Activated CD4-positive, alpha-beta memory T cell treated with anti-CD3 and anti-CD28 coated beads, Interleukin-2, amount 10 ng/mL, durations not matched to agents 7 days and 5 days (primary cell): ENCODE measurements around the gene SYTL3. TPM values are rescaled to one million over a fixed set of nuclear protein-coding genes. Genes with fewer than 3 reads are reported as not detected.
"Not testable (repeated sequence)": the region's sequence is repeated elsewhere in the genome, so short reads cannot be mapped to it uniquely, and the experiment has no call there.

Experiments used
- CTCF ChIA-PET: fragments of 350-600 bp; sonication (Branson Sonifier 250); formaldehyde crosslinking; loops from one replicate; lab custom pipeline; 2021; ENCODE audit warnings: antibody characterized with exemption, inconsistent platforms; lab: Charles Lee
- POLR2A ChIA-PET: fragments of 350-600 bp; sonication (Branson Sonifier 250); formaldehyde crosslinking; loops from one replicate; lab custom pipeline; 2021; ENCODE audit warnings: antibody characterized with exemption; lab: Charles Lee
- DNase-seq: peaks from one replicate; pipeline ENCODE4 v3.0.0-alpha.2; 2020
- H3K27ac Mint-ChIP-seq: one replicate; pipeline ENCODE4 v1.8.0; 2021; ENCODE audit warnings: mild to moderate bottlenecking, mixed read lengths
- H3K27me3 Mint-ChIP-seq: one replicate; pipeline ENCODE4 v1.8.0; 2021; ENCODE audit warnings: mixed read lengths
- H3K36me3 Mint-ChIP-seq: one replicate; pipeline ENCODE4 v1.8.0; 2021; ENCODE audit warnings: low read depth, mixed read lengths
- H3K4me1 Mint-ChIP-seq: one replicate; pipeline ENCODE4 v1.8.0; 2021; ENCODE audit warnings: mixed read lengths
- H3K4me3 Mint-ChIP-seq: one replicate; pipeline ENCODE4 v1.8.0; 2021; ENCODE audit warnings: mild to moderate bottlenecking, mixed read lengths
- H3K9me3 Mint-ChIP-seq: one replicate; pipeline ENCODE4 v1.8.0; 2021; ENCODE audit warnings: mixed read lengths
- total RNA-seq, 2 experiments: library from RNA; stranded (reverse); gene quantifications; one replicate each; pipeline ENCODE4 v1.2.3, GENCODE V29; 2021

The SYTL3 gene
- total RNA-seq, 2 experiments from 2014 or later: 133 to 135 TPM

DNA sequence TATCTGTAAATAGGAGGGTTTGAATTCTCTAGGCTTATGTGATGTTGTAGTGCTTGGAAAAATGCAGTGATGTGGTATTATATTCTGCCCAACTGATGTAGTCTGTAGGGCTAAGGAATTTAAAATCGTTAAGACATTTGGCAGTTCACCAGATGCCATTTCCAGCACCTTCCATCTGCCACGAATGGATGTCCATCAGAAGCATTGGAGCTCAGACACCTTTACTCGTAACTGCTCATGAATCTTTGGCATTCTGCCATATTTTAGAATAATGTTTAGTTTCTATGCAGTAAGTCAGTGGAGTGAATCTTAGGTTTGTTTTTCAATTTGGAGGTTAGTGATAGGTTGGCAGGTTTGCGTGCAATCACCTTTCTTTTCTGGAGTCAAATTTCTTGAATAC, 2.4 kb upstream of the SYTL3 start:
- Mint-ChIP-seq H3K36me3 (peaks cover 21% of the 10 kb centered on the region), H3K9me3 (no peaks in the 10 kb centered on the region), H3K4me3 (no peak overlapping the region), H3K27me3 (no peaks in the 10 kb centered on the region), H3K4me1 (peaks cover 61% of the 10 kb centered on the region), H3K27ac (no peak overlapping the region)
- ChIA-PET POLR2A (interaction anchor here (1.3 to 9.9 kb wide), 4 partner anchors 13 to 397 kb away, joined by 3 to 105 read pairs (median 5); partner anchors contain the start of gene TAGAP), CTCF (interaction anchor here (3.6 kb wide), 1 partner anchor 12 kb away, joined by 21 read pairs; no protein-coding TSS in a partner anchor)
- DNase-seq: no peak

GRCh38 chr6:158648682-158649131, 1.1 kb upstream of the SYTL3 start:
- H3K9me3 Mint-ChIP-seq: no peaks in the 10 kb centered on the region
- peaks cover 26% of the 10 kb centered on the region for H3K36me3 Mint-ChIP-seq
- ChIA-PET POLR2A (interaction anchor here (1.2 to 9.9 kb wide), 9 partner anchors 7 to 396 kb away, joined by 3 to 192 read pairs (median 10); partner anchors contain the start of genes DYNLT1 and TMEM181), CTCF (interaction anchor here (3.6 kb wide), 1 partner anchor 11 kb away, joined by 21 read pairs; no protein-coding TSS in a partner anchor)
- no peak for DNase-seq
- peaks cover 68% of the 10 kb centered on the region for H3K4me1 Mint-ChIP-seq
- H3K4me3 Mint-ChIP-seq: peak overlapping the region; percentile 73
- H3K27ac Mint-ChIP-seq: peak overlapping the region; percentile 90
- no peaks in the 10 kb centered on the region for H3K27me3 Mint-ChIP-seq

GRCh38 chr6:158651981-158652737, 2.3 kb downstream of the SYTL3 start:
- H3K36me3 Mint-ChIP-seq: peaks cover 57% of the 10 kb centered on the region
- POLR2A ChIA-PET: interaction anchor here (1.0 to 9.9 kb wide), 9 partner anchors 8 to 393 kb away, joined by 3 to 192 read pairs (median 5); partner anchors contain the start of genes DYNLT1 and TAGAP
- not testable (repeated sequence) for H3K27me3 Mint-ChIP-seq, H3K9me3 Mint-ChIP-seq
- peak overlapping the region; percentile 75 for H3K4me3 Mint-ChIP-seq
- peak; percentile 15 for DNase-seq
- CTCF ChIA-PET: interaction anchor here (0.6 to 2.3 kb wide), 5 partner anchors 8 to 453 kb away, joined by 3 to 14 read pairs (median 3); partner anchors contain the start of gene DYNLT1
- H3K27ac Mint-ChIP-seq: peak overlapping the region; percentile 98
- peaks cover 76% of the 10 kb centered on the region for H3K4me1 Mint-ChIP-seq

GRCh38 chr6:158653577-158654354, 3.9 kb downstream of the SYTL3 start:
- H3K9me3 Mint-ChIP-seq: no peaks in the 10 kb centered on the region
- POLR2A ChIA-PET: interaction anchor here (0.7 to 8.4 kb wide), 12 partner anchors 8 to 446 kb away, joined by 3 to 192 read pairs (median 4); partner anchors contain the start of gene DYNLT1
- peaks cover 68% of the 10 kb centered on the region for H3K4me1 Mint-ChIP-seq
- CTCF ChIA-PET: interaction anchor here (1.5 to 2.3 kb wide), 2 partner anchors 10 to 38 kb away, joined by 8 to 14 read pairs; partner anchors contain the start of gene DYNLT1
- H3K27me3 Mint-ChIP-seq: no peaks in the 10 kb centered on the region
- peak overlapping the region; percentile 75 for H3K4me3 Mint-ChIP-seq
- H3K27ac Mint-ChIP-seq: peak overlapping the region; percentile 98
- peak; percentile 96 for DNase-seq
- H3K36me3 Mint-ChIP-seq: peaks cover 61% of the 10 kb centered on the region

DNA sequence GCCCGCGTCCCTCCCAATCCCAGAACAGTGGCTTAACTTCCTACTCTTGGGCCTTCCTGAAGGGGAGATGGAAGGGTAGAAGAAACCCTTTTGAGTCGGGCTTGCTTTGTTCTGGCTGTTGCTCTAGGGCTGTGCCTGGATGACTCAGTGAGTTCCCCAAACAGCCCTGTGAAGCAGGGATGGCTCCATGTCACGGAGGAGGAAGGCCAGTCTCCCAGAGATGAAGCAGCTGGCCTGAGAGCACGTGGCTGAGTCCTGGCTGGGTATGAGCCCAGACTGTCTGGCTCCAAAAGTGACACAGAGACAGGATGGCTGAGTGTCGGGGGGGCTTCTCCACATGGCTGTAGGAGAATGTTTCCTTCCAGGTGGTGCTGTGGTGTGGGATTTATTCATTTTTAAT, 4.6 kb downstream of the SYTL3 start:
- peak overlapping the region; percentile 98 for H3K27ac Mint-ChIP-seq

DNA sequence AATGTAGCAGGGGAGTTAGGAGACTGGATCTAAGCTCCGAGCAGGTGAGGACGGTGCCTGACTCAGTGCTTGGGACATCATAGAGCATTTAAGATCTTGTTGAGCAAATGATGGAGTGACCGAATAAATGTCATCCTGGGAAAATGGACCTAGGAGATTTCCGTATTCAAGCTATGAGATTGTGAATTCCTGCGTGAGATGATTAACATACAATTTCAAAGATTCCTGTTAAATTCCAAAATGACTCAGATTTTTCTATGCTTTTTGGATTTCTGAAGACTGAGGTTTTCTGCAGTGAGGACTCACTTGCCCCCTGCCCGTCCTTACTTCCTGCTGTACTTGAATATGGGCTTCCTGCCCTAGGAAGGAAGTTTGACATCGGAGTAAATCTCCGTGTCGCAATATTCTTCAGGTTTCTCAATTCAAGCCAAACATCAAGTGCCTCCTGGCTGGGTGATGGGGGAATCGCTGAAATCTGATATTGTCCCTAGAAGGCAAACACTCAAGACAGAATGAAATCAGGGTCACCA, 5.2 kb downstream of the SYTL3 start:
- Mint-ChIP-seq H3K9me3 (no peaks in the 10 kb centered on the region), H3K4me1 (peaks cover 71% of the 10 kb centered on the region), H3K27ac (peak overlapping the region; percentile 98), H3K27me3 (no peaks in the 10 kb centered on the region), H3K4me3 (peak overlapping the region; percentile 75), H3K36me3 (peaks cover 63% of the 10 kb centered on the region)
- no peak for DNase-seq
- CTCF ChIA-PET: interaction anchor here (1.0 to 1.3 kb wide), 3 partner anchors 11 to 36 kb away, joined by 3 to 6 read pairs (median 4); partner anchors contain the start of gene DYNLT1
- POLR2A ChIA-PET: interaction anchor here (0.6 to 8.4 kb wide), 2 partner anchors 14 to 424 kb away, joined by 3 to 192 read pairs; partner anchors contain the start of gene DYNLT1

More for the DNA sequence above, 4.6 kb downstream of the SYTL3 start:
- POLR2A ChIA-PET: interaction anchor here (1.2 to 8.4 kb wide), 5 partner anchors 7 to 386 kb away, joined by 3 to 192 read pairs (median 4); partner anchors contain the start of gene DYNLT1
- H3K9me3 Mint-ChIP-seq: no peaks in the 10 kb centered on the region
- CTCF ChIA-PET: interaction anchor here (1.0 kb wide), 1 partner anchor 11 kb away, joined by 6 read pairs; the partner anchor contains the start of gene DYNLT1
- peak overlapping the region; percentile 75 for H3K4me3 Mint-ChIP-seq
- H3K27me3 Mint-ChIP-seq: no peaks in the 10 kb centered on the region
- H3K4me1 Mint-ChIP-seq: peaks cover 68% of the 10 kb centered on the region
- DNase-seq: no peak
- H3K36me3 Mint-ChIP-seq: peaks cover 65% of the 10 kb centered on the region

DNA sequence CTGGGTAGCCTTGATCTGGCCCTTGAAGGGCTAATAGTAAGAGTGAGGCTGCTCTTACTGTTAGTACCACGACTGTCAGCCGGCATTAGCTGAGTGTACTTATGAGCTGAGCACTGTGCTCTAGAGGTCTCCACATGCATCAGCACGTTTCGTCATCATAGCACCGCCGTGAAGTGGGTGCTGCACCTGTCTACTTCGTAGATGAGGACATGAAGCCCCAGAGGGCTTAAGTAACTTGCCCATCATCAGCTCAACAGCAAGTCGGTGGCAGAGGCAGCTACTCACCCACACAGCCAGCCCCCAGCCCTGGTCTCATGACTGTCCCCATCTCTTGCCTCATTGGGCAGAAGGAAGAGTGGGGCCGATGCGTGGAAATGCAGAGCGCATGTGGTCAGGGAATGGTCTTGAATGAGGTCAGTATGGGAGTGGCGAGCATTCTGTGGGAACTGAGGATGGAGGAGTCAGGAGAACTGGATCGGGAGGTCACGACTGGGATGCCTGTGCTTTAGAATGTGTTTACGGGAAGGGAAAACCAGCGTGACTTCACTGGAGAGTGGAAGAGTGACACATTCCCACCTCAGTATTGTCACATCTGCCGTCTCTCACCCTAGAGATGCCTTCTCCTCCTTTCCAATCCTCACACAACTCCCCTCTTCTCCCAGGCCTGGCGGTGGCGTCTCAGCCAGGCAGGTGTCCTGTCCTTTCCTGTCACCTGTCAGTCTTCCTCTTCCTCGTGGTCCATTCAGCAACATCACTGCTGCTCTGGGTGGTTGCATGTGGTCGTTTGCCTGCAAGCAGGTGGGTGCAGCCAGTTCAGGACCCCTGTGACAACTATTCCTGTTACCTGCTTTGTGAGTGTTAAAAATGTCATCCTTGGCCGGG, 6.0 kb downstream of the SYTL3 start:
- POLR2A ChIA-PET: interaction anchor here (0.6 to 8.4 kb wide), 2 partner anchors 15 to 425 kb away, joined by 3 to 192 read pairs; partner anchors contain the start of gene DYNLT1
- DNase-seq: no peak
- Mint-ChIP-seq H3K4me3 (peak overlapping the region; percentile 75), H3K27ac (peak overlapping the region; percentile 98), H3K36me3 (peaks cover 69% of the 10 kb centered on the region), H3K9me3 (no peaks in the 10 kb centered on the region), H3K4me1 (peaks cover 77% of the 10 kb centered on the region), H3K27me3 (no peaks in the 10 kb centered on the region)
- CTCF ChIA-PET: interaction anchor here (1.0 to 1.3 kb wide), 3 partner anchors 12 to 35 kb away, joined by 3 to 6 read pairs (median 4); partner anchors contain the start of gene DYNLT1

- POLR2A ChIA-PET, DNase-seq, H3K9me3 Mint-ChIP-seq, CTCF ChIA-PET, H3K4me3 Mint-ChIP-seq, H3K27me3 Mint-ChIP-seq: not testable (repeated sequence)
- Mint-ChIP-seq H3K27ac (peak overlapping the region; percentile 3), H3K4me1 (peaks cover 75% of the 10 kb centered on the region), H3K36me3 (peaks cover 69% of the 10 kb centered on the region)
Observed at GRCh38 chr6:158656986-158657385, 7.1 kb downstream of the SYTL3 start.

DNA sequence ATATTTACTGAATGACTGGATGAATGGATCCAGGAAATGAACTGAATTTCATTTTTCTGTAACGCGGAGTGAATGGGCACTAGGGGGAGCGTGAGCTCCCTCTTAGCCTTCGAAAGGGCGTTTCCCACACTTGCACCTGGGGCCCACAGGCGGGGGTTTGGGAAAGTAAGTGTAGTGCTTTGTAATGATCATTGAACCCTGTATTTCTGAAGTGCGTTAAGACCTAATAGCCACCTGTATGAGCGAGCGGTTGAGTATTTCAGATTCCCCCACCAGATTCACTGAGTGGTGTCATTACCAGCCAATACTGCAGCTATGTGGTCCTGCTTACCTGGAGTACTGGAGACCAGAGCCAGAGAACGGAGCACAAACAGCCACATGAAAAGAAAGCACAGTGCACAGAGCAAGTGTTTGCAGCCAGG, 10.5 kb downstream of the SYTL3 start:
- POLR2A ChIA-PET: interaction anchor here (0.6 to 4.9 kb wide), 4 partner anchors 13 to 441 kb away, joined by 3 to 105 read pairs (median 4); partner anchors contain the start of genes DYNLT1 and SYTL3
- no peaks in the 10 kb centered on the region for H3K27me3 Mint-ChIP-seq
- H3K27ac Mint-ChIP-seq: no peak overlapping the region

GRCh38 chr6:158661156-158661685, 11.4 kb downstream of the SYTL3 start:
- H3K4me1 Mint-ChIP-seq: peaks cover 37% of the 10 kb centered on the region
- H3K27me3 Mint-ChIP-seq: no peaks in the 10 kb centered on the region
- no peak for DNase-seq
- H3K27ac Mint-ChIP-seq: no peak overlapping the region
- POLR2A ChIA-PET: interaction anchor here (1.0 to 4.9 kb wide), 2 partner anchors 7 to 14 kb away, joined by 3 to 105 read pairs; partner anchors contain the start of genes DYNLT1 and SYTL3
- CTCF ChIA-PET: interaction anchor here (1.1 to 7.6 kb wide), 6 partner anchors 16 to 31 kb away, joined by 3 to 83 read pairs (median 9); partner anchors contain the start of gene DYNLT1
- H3K36me3 Mint-ChIP-seq: peaks cover 67% of the 10 kb centered on the region
- no peaks in the 10 kb centered on the region for H3K9me3 Mint-ChIP-seq
- no peak overlapping the region for H3K4me3 Mint-ChIP-seq

More for the DNA sequence above, 10.5 kb downstream of the SYTL3 start:
- H3K4me3 Mint-ChIP-seq: no peak overlapping the region
- CTCF ChIA-PET: interaction anchor here (0.7 to 7.6 kb wide), 23 partner anchors 8 to 441 kb away, joined by 3 to 83 read pairs (median 6); partner anchors contain the start of genes DYNLT1 and SYTL3
- DNase-seq: peak; percentile 54
- peaks cover 46% of the 10 kb centered on the region for H3K4me1 Mint-ChIP-seq
- H3K9me3 Mint-ChIP-seq: no peaks in the 10 kb centered on the region
- peaks cover 70% of the 10 kb centered on the region for H3K36me3 Mint-ChIP-seq
